OCI-LY3 (cell line): ENCODE results near the gene SERPINE1.

ENCODE experiments used
- H2AFZ ChIP-seq: fragments of 200-600, 300-600 bp; shearing (Covaris generic); 2 replicates; pipeline ENCODE4 v1.6.0; 2014; ENCODE audit warnings: antibody characterized with exemption, low read depth, low read length
- H3K27ac ChIP-seq: fragments of 200-600, 300-600 bp; sonication (generic); 2 replicates; pipeline ENCODE4 v1.5.1; 2014; ENCODE audit warnings: mild to moderate bottlenecking, low read length, moderate library complexity, mixed read lengths
- H3K27me3 ChIP-seq: fragments of 200-600, 300-600 bp; sonication (generic); 2 replicates; pipeline ENCODE4 v1.6.1; 2014; ENCODE audit warnings: low read depth, low read length, mixed read lengths
- H3K36me3 ChIP-seq: fragments of 200-600, 300-600 bp; sonication (generic); replicated peaks from 2 replicates; pipeline ENCODE3; 2014; ENCODE audit warnings: low read depth, low read length, mixed read lengths
- H3K4me1 ChIP-seq: fragments of 300-600, 200-600 bp; sonication (generic); 2 replicates; pipeline ENCODE4 v1.6.1; 2014; ENCODE audit warnings: low read length, mixed read lengths
- H3K4me2 ChIP-seq: fragments of 200-600, 300-600 bp; sonication (generic); 2 replicates; pipeline ENCODE4 v1.6.1; 2014; ENCODE audit warnings: low read length, mixed read lengths
- H3K4me3 ChIP-seq: fragments of 300-600, 200-600 bp; sonication (generic); 2 replicates; pipeline ENCODE4 v1.5.1; 2014; ENCODE audit warnings: antibody characterized with exemption, mild to moderate bottlenecking, low read length, moderate library complexity
- H3K79me2 ChIP-seq: fragments of 300-600, 200-600 bp; shearing (Covaris generic); 2 replicates; pipeline ENCODE4 v1.6.1; 2014; ENCODE audit warnings: mild to moderate bottlenecking, low read length, mixed read lengths
- H3K9ac ChIP-seq: fragments of 300-600, 200-600 bp; shearing (Covaris generic); 2 replicates; pipeline ENCODE4 v1.6.0; 2014; ENCODE audit warnings: mild to moderate bottlenecking, low read length, moderate library complexity
- H3K9me3 ChIP-seq: fragments of 200-600, 300-600 bp; shearing (Covaris generic); 2 replicates; pipeline ENCODE4 v1.6.1; 2014; ENCODE audit warnings: low read length, mixed read lengths; ENCODE audit not compliant: insufficient read depth
- H4K20me1 ChIP-seq: fragments of 200-600, 300-600 bp; sonication (generic); 2 replicates; pipeline ENCODE4 v1.6.1; 2016; ENCODE audit warnings: low read length, mixed read lengths; ENCODE audit not compliant: insufficient read depth
- EZH2phosphoT487 ChIP-seq: fragments of 200-600 bp; shearing (Covaris generic); IDR thresholded peaks from 2 replicates; pipeline ENCODE4 v1.6.1; 2018; ENCODE audit warnings: antibody characterized with exemption, mixed run types, low read depth
- TF ChIP-seq, protein P1 (sequence below): fragments of 200-600, 300-600 bp; sonication (generic); IDR thresholded peaks from 2 replicates; pipeline ENCODE4 v1.5.1; 2014; ENCODE audit warnings: antibody characterized with exemption, low read length, low read depth

Gene SERPINE1

DNA sequence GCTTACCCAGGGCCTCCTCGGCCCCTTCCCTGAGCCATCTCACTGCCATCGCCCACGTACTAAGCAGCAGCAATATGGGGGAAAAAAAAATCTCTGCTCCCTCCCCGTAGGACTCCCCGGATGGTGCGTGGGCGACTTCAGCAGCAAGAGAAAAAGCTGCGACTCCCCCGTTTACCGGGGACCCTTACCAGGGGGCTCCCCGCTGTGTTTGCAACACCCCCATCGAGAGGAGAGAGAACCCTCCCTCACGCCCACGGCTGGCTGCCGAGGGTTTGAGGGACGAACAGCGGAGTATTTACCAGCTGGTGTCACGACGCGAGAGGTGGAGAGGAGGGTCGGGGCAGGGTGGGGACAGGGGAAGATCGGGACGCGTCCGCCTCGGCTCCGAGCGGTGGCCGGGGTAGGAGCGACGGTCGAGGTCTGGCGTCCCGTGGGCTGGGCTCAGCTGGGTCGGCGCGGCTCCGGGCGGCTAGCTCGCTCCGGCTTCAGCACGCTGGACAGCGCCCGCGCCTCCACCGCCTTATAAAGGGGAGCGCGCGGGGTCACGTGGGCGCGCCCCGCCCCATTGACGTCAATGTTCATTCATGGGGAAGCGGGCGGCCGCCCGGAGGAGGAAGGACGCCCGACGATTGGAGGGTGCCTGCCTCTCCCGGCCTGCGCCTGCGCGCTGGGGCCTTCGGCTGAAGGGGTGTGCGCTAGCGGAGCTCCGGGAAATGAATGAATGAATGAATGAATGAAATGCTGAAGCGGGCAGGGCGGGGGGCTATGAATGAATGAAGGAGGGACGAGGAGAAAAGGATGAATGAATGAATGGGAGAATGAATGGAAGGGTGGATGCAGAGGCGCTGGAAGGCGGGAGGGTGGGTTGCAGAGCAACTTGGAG, 38.4 kb downstream of the SERPINE1 start, which contains the start of gene VGF:
Gene VGF, minus strand, starts transcription at position 495 of the 883 bp plus-strand sequence. CDS start 726 bp downstream, outside the sequence.
- peaks cover 27% of the 10 kb centered on the region for H3K4me1 ChIP-seq
- no peak within 1 kb of the TSS for H3K27ac ChIP-seq
- no peaks in the 10 kb centered on the region for H3K9me3 ChIP-seq
- no peak for TF ChIP-seq EZH2phosphoT487
- TF ChIP-seq, protein P1, sequence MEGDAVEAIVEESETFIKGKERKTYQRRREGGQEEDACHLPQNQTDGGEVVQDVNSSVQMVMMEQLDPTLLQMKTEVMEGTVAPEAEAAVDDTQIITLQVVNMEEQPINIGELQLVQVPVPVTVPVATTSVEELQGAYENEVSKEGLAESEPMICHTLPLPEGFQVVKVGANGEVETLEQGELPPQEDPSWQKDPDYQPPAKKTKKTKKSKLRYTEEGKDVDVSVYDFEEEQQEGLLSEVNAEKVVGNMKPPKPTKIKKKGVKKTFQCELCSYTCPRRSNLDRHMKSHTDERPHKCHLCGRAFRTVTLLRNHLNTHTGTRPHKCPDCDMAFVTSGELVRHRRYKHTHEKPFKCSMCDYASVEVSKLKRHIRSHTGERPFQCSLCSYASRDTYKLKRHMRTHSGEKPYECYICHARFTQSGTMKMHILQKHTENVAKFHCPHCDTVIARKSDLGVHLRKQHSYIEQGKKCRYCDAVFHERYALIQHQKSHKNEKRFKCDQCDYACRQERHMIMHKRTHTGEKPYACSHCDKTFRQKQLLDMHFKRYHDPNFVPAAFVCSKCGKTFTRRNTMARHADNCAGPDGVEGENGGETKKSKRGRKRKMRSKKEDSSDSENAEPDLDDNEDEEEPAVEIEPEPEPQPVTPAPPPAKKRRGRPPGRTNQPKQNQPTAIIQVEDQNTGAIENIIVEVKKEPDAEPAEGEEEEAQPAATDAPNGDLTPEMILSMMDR = no peak
- no peak within 1 kb of the TSS for H3K4me3 ChIP-seq
- H2AFZ ChIP-seq = no peak within 1 kb of the TSS
- H3K27me3 ChIP-seq = peaks cover 28% of the 10 kb centered on the region
- no peaks in the 10 kb centered on the region for H3K79me2 ChIP-seq
- H3K9ac ChIP-seq = no peak within 1 kb of the TSS
- H3K4me2 ChIP-seq = no peak within 1 kb of the TSS
- peaks cover 10% of the 10 kb centered on the region for H3K36me3 ChIP-seq
- H4K20me1 ChIP-seq = no peaks in the 10 kb centered on the region

DNA sequence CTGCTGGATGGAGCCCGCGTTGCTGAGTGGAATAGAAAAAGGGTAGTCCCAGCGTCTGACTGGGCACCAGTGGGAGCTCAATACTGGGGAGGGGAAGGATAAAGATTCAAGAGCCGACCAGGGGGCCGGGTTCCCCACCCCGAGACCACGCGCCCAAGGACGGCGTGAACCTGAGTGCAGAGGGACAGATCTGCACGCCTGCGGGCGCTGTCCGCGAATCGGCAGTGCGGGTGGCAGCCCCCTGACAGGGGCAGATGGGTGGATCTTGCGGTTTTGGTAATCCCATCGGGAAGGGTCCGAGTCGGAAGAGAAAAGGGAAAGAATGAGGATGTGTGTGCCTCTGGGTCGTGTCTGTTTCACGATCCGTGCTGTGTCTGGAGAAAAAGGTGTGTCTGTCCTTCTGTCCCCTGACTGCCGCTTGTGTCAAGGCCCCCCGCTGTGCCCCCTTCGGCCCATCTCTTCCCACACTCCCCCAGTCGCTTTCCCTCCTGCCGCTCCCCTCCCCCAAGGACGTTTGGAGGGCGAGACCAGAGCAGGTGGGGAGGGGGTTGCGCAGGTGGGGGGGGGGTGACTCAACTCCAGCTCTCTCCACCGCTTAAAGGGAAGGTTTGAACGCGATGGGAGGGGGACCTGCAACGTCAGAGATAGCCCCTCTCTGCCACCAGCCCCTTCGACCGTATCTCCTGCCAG, 39.2 kb downstream of the SERPINE1 start:
- no peak for TF ChIP-seq EZH2phosphoT487
- TF ChIP-seq, protein P1 = no peak
- H3K27me3 ChIP-seq = peaks cover 36% of the 10 kb centered on the region

DNA sequence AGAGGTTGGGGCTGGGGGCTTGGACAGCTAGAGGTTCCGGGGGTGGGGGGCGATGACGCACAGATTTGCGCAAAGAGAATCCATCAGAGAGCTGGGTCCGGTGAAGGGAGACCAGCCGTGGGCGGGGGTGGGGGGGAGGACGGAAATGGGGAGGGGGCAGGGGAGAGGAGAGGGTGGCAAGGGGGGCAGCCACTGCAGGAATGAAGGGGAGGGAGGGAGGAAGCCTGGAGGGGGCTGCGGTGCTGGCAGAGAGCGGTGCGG, 39.7 kb downstream of the SERPINE1 start:
- Histone ChIP-seq H3K27ac (no peak overlapping the region), H3K9ac (no peak overlapping the region), H3K4me3 (no peak overlapping the region)

More for the DNA sequence above, 39.2 kb downstream of the SERPINE1 start:
- Histone ChIP-seq H4K20me1 (no peaks in the 10 kb centered on the region), H2AFZ (no peak overlapping the region), H3K4me3 (no peak overlapping the region), H3K9ac (no peak overlapping the region), H3K9me3 (no peaks in the 10 kb centered on the region), H3K79me2 (no peaks in the 10 kb centered on the region), H3K27ac (no peak overlapping the region), H3K36me3 (peaks cover 9% of the 10 kb centered on the region), H3K4me1 (peaks cover 28% of the 10 kb centered on the region), H3K4me2 (no peak overlapping the region)

More for the DNA sequence above, 39.7 kb downstream of the SERPINE1 start:
- Histone ChIP-seq H2AFZ (no peak overlapping the region), H3K4me1 (peaks cover 28% of the 10 kb centered on the region), H3K9me3 (no peaks in the 10 kb centered on the region), H3K79me2 (no peaks in the 10 kb centered on the region), H3K4me2 (no peak overlapping the region), H3K36me3 (peaks cover 4% of the 10 kb centered on the region), H3K27me3 (peaks cover 39% of the 10 kb centered on the region), H4K20me1 (no peaks in the 10 kb centered on the region)
- TF ChIP-seq, protein P1 = no peak
- no peak for TF ChIP-seq EZH2phosphoT487
